ENCODE data around the gene MAML2.

Gene MAML2

DNA sequence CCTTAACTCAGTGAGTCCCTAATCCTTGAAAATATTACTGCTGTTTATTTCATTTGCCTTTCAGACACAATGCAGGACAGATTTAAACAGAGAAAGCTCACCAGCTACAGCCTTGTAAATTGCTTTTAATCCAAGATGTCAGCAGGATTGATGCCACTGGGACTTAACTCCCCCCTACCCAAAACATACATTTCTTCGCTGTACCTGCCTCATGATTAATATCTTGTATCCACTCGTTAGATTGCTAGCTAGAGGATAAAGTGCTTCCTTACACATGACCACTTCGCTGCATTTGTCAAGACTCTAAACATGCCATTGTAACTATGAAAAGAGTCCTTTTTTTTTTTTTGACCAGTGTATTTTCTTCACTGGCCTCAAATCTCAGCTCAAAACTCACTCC is 236.3 kb downstream of the MAML2 start:
- DNase-seq (ENCODE audit: low spot score), result no peak
- TF ChIP-seq, protein P1, sequence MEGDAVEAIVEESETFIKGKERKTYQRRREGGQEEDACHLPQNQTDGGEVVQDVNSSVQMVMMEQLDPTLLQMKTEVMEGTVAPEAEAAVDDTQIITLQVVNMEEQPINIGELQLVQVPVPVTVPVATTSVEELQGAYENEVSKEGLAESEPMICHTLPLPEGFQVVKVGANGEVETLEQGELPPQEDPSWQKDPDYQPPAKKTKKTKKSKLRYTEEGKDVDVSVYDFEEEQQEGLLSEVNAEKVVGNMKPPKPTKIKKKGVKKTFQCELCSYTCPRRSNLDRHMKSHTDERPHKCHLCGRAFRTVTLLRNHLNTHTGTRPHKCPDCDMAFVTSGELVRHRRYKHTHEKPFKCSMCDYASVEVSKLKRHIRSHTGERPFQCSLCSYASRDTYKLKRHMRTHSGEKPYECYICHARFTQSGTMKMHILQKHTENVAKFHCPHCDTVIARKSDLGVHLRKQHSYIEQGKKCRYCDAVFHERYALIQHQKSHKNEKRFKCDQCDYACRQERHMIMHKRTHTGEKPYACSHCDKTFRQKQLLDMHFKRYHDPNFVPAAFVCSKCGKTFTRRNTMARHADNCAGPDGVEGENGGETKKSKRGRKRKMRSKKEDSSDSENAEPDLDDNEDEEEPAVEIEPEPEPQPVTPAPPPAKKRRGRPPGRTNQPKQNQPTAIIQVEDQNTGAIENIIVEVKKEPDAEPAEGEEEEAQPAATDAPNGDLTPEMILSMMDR (IDR thresholded peaks at IDR 0.05; ENCODE audit: extremely low read depth, insufficient read depth, missing control alignments), result no peak
- in situ Hi-C loops (cut with MboI; ENCODE audit: low pct_unique_long_range_greater_than_20kb, low sequenced_read_pairs, unreplicated experiment), result no loop called here

DNA sequence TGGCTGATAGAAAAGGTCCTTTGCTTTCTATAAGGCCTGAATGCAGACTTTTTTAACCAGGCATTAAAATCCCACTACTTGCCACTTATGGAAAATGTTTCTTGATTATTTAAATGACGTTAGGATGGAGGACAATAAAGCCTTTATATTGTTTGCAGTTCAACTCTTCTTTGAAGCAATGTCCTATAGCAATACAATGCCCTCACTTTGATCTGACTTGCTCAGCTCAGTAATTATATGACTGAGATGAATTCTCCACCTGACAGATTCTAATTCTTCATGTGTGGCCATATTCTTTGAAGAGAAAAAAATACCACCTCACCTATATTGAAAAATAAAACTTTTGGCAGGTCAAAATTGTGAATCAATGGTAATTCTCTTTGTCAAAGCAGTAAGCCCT is 237.1 kb downstream of the MAML2 start:
- TF ChIP-seq, protein P1 (IDR thresholded peaks at IDR 0.05; ENCODE audit: extremely low read depth, insufficient read depth, missing control alignments), result no peak
- no peak for DNase-seq (ENCODE audit: low spot score)
- in situ Hi-C loops (cut with MboI; ENCODE audit: low pct_unique_long_range_greater_than_20kb, low sequenced_read_pairs, unreplicated experiment), result no loop called here

DNA sequence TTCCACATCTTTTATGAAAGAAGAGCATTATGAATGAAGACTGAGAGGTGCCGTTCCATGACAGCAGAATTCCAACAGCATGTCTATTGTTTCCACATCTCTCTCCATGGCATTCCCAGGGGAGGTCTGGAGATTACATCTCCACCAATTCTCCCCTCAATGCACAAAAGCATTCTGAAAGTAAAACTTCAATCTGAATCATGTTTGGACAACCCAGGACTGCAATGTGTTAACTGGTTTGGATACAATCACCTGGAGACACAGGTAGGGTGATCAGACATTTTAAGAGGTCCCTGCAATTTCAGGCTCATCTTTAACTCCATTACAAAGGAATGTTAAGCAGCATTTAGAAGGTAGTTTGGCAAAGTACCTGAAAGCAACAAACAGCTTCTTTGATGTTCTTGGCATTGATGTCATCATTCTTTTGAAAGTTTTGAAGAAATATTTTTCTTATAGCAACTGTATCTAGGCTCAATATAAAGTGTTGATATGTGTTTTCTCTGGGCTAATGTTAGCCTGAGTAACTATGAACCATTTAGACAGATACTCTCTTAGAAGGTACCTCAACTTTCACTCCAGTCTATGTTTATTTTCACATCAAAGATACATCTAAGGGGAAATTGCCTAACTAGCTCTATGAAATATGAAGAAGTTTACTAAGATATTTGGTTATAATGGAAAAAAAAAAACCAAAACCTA is 237.6 kb downstream of the MAML2 start:
- in situ Hi-C loops (cut with MboI; ENCODE audit: low pct_unique_long_range_greater_than_20kb, low sequenced_read_pairs, unreplicated experiment), result no loop called here
- TF ChIP-seq, protein P1 (IDR thresholded peaks at IDR 0.05; ENCODE audit: extremely low read depth, insufficient read depth, missing control alignments), result no peak

DNA sequence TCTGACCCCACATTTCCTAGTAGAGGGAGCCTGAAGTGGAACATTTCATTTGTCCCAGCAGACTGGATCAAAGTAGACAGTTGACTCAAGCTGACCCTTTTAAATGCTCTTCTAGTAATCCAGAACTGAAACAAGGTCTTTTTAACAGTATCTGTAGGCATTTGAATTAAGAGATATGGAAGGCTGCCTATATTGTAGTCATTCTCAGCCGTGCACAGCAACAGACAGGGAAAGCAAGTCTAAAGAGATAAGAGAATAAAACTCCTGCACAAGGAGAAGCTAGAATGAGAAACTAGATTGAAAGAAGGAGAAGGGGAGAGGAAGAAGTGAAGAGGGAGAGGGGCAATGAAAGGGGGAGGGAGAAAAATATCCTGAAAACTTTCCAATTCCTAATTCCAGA is 238.5 kb downstream of the MAML2 start:
- in situ Hi-C loops (cut with MboI; ENCODE audit: low pct_unique_long_range_greater_than_20kb, low sequenced_read_pairs, unreplicated experiment), result no loop called here
- TF ChIP-seq, protein P1 (IDR thresholded peaks at IDR 0.05; ENCODE audit: extremely low read depth, insufficient read depth, missing control alignments), result no peak
- DNase-seq (ENCODE audit: low spot score), result no peak

More for the DNA sequence above, 237.6 kb downstream of the MAML2 start:
- no peak for DNase-seq (ENCODE audit: low spot score)

DNA sequence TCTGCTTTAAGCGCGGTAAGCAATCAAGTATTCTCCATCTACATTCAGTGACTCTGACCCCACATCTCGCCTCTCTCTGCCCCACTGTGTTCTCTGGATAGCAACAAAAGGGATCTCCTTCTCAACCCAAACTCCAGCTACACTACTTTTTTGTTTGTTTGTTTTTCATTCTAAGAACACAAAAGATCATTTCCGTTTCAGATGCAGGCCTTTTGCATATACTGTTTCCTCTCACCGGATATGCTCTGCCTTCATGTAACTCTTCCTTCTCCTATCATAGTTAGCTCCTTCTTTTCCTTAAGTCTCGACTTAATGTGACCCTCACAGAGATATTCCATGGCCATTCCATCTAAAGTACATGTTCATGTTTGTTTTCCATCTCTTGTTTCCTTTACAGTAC is 239.3 kb downstream of the MAML2 start:
- TF ChIP-seq, protein P1 (IDR thresholded peaks at IDR 0.05; ENCODE audit: extremely low read depth, insufficient read depth, missing control alignments), result no peak

DNA sequence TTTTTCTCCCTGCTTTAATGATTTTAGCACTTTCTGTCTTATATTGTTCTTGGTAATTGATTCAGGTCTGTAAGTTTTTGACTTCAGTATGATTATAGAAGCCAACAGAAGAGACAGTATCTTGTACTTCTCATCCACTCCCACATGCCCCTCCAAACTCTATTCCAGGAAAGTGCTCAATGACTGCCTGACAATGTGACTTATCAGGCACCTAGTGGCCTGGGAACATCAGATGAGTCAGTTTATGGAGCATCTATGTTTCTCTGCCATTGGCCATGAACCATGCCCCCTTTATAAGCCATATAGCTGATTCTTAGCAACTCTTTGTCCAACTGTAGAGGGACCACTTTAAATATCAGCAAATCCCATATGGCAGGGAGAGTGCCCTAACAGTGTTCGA is 239.9 kb downstream of the MAML2 start:
- in situ Hi-C loops (cut with MboI; ENCODE audit: low pct_unique_long_range_greater_than_20kb, low sequenced_read_pairs, unreplicated experiment), result no loop called here
- no peak for DNase-seq (ENCODE audit: low spot score)
- TF ChIP-seq, protein P1 (IDR thresholded peaks at IDR 0.05; ENCODE audit: extremely low read depth, insufficient read depth, missing control alignments), result no peak

More for the DNA sequence above, 239.3 kb downstream of the MAML2 start:
- in situ Hi-C loops (cut with MboI; ENCODE audit: low pct_unique_long_range_greater_than_20kb, low sequenced_read_pairs, unreplicated experiment), result no loop called here
- DNase-seq (ENCODE audit: low spot score), result no peak

All from GM13977 (cell line).